Naive B cell (primary cell): ENCODE results near the gene KCNQ1. TPM values are rescaled to one million over a fixed set of nuclear protein-coding genes. Genes with fewer than 3 reads are reported as not detected.

Source experiments
- ATAC-seq, 2 donors: fragments of 150-1000 bp; cut with Tn5 transposase; 2 replicates each; pipeline ENCODE4 v1.10.0; 2021; ENCODE audit warnings: low read depth in 2 of 2, mild to moderate bottlenecking in 2 of 2, moderate library complexity in 2 of 2
- DNase-seq: peaks from one replicate; pipeline ENCODE4 v3.0.0; 2022
- H3K27ac Mint-ChIP-seq, 6 donors: one replicate each; pipeline ENCODE4 v1.8.0; 2020 to 2022; ENCODE audit warnings: mild to moderate bottlenecking in 6 of 6, mixed read lengths in 6 of 6, moderate library complexity in 5 of 6, inconsistent platforms in 2 of 6
- H3K27me3 Mint-ChIP-seq, 3 donors: one replicate each; pipeline ENCODE4 v1.8.0; 2021 to 2022; ENCODE audit warnings: mixed read lengths in 3 of 3, mild to moderate bottlenecking in 1 of 3
- H3K36me3 Mint-ChIP-seq, 2 donors: one replicate each; pipeline ENCODE4 v1.8.0; 2020 to 2022; ENCODE audit warnings: mixed read lengths in 2 of 2, inconsistent platforms in 1 of 2, mild to moderate bottlenecking in 1 of 2
- H3K4me1 Mint-ChIP-seq, 3 donors: one replicate each; pipeline ENCODE4 v1.8.0; 2020 to 2022; ENCODE audit warnings: mixed read lengths in 3 of 3, inconsistent platforms in 1 of 3, mild to moderate bottlenecking in 1 of 3, moderate library complexity in 1 of 3
- H3K4me3 Mint-ChIP-seq, 8 donors: one replicate each; pipeline ENCODE4 v1.8.0; 2020 to 2022; ENCODE audit warnings: mild to moderate bottlenecking in 8 of 8, mixed read lengths in 8 of 8, moderate library complexity in 8 of 8, inconsistent platforms in 2 of 8
- H3K9me3 Mint-ChIP-seq, 7 donors: one replicate each; pipeline ENCODE4 v1.8.0; 2020 to 2022; ENCODE audit warnings: mixed read lengths in 7 of 7, mild to moderate bottlenecking in 5 of 7, inconsistent platforms in 2 of 7, moderate library complexity in 1 of 7
- polyA plus RNA-seq, 6 donors: library from polyadenylated mRNA; unstranded; fragments of 300-500 nt; fragmentation: Illumina TruSeq; gene quantifications; one replicate each; pipeline ENCODE4 v1.2.3, GENCODE V29; 2021; ENCODE audit warnings: low read depth in 6 of 6

KCNQ1 gene
- polyA plus RNA-seq, 6 donors from 2014 or later: 9.3 to 22.6 (median 10.3) TPM

- no peak overlapping the region for H3K4me3 Mint-ChIP-seq
- H3K27me3 Mint-ChIP-seq: no peaks in the 10 kb centered on the region
- peaks cover 0 to 4% (median 0%) of the 10 kb centered on the region in 3 donors for H3K4me1 Mint-ChIP-seq
- ATAC-seq: no peak
- peaks cover 6 to 10% of the 10 kb centered on the region in 2 donors for H3K36me3 Mint-ChIP-seq
- no peak overlapping the region for H3K27ac Mint-ChIP-seq
- no peak for DNase-seq
- H3K9me3 Mint-ChIP-seq: peaks cover 4 to 8% (median 6%) of the 10 kb centered on the region in 7 donors
Measured at GRCh38 chr11:2833716-2834502, 389.1 kb downstream of the KCNQ1 start.

- Mint-ChIP-seq H3K27me3 (no peaks in the 10 kb centered on the region), H3K27ac (no peak overlapping the region), H3K36me3 (peaks cover 0 to 2% of the 10 kb centered on the region in 2 donors), H3K4me3 (no peak overlapping the region), H3K9me3 (peaks cover 0 to 2% (median 0%) of the 10 kb centered on the region in 7 donors), H3K4me1 (peaks cover 0 to 4% (median 0%) of the 10 kb centered on the region in 3 donors)
- ATAC-seq (no peak), DNase-seq (no peak)
Measured at GRCh38 chr11:2834503-2835273, 389.9 kb downstream of the KCNQ1 start.

GRCh38 chr11:2835296-2835695, 390.5 kb downstream of the KCNQ1 start:
- ATAC-seq (no peak), DNase-seq (no peak)
- Mint-ChIP-seq H3K4me3 (no peak overlapping the region), H3K9me3 (peaks cover 0 to 2% (median 0%) of the 10 kb centered on the region in 7 donors), H3K27me3 (no peaks in the 10 kb centered on the region), H3K36me3 (no peaks in the 10 kb centered on the region), H3K4me1 (peaks cover 0 to 4% (median 0%) of the 10 kb centered on the region in 3 donors), H3K27ac (no peak overlapping the region)

GRCh38 chr11:2835751-2836150, 390.9 kb downstream of the KCNQ1 start:
- no peaks in the 10 kb centered on the region for H3K9me3 Mint-ChIP-seq
- DNase-seq: no peak
- peaks cover 0 to 4% (median 0%) of the 10 kb centered on the region in 3 donors for H3K4me1 Mint-ChIP-seq
- no peak overlapping the region for H3K4me3 Mint-ChIP-seq
- peak overlapping the region in 2 of 6 donors; percentile 39 to 83 for H3K27ac Mint-ChIP-seq
- H3K27me3 Mint-ChIP-seq: no peaks in the 10 kb centered on the region
- no peaks in the 10 kb centered on the region for H3K36me3 Mint-ChIP-seq
- ATAC-seq: no peak

GRCh38 chr11:2836315-2837095, 391.7 kb downstream of the KCNQ1 start:
- ATAC-seq: no peak
- peak overlapping the region in 1 of 6 donors; percentile 83 for H3K27ac Mint-ChIP-seq
- H3K4me1 Mint-ChIP-seq: peaks cover 0 to 4% (median 0%) of the 10 kb centered on the region in 3 donors
- no peaks in the 10 kb centered on the region for H3K27me3 Mint-ChIP-seq
- no peaks in the 10 kb centered on the region for H3K9me3 Mint-ChIP-seq
- no peak overlapping the region for H3K4me3 Mint-ChIP-seq
- DNase-seq: no peak
- no peaks in the 10 kb centered on the region for H3K36me3 Mint-ChIP-seq

- no peak overlapping the region for H3K27ac Mint-ChIP-seq
- no peaks in the 10 kb centered on the region for H3K36me3 Mint-ChIP-seq
- no peaks in the 10 kb centered on the region for H3K27me3 Mint-ChIP-seq
- H3K4me3 Mint-ChIP-seq: no peak overlapping the region
- H3K4me1 Mint-ChIP-seq: peaks cover 0 to 4% (median 0%) of the 10 kb centered on the region in 3 donors
- no peak for ATAC-seq
- no peaks in the 10 kb centered on the region for H3K9me3 Mint-ChIP-seq
- no peak for DNase-seq
Measured at GRCh38 chr11:2837096-2837601, 392.3 kb downstream of the KCNQ1 start.

GRCh38 chr11:2837651-2838050, 392.8 kb downstream of the KCNQ1 start:
- H3K36me3 Mint-ChIP-seq: no peaks in the 10 kb centered on the region
- DNase-seq (no peak), ATAC-seq (no peak)
- peak overlapping the region in 1 of 6 donors; percentile 72 for H3K27ac Mint-ChIP-seq
- H3K4me3 Mint-ChIP-seq: no peak overlapping the region
- H3K9me3 Mint-ChIP-seq: no peaks in the 10 kb centered on the region
- peaks cover 0 to 4% (median 0%) of the 10 kb centered on the region in 3 donors for H3K4me1 Mint-ChIP-seq
- no peaks in the 10 kb centered on the region for H3K27me3 Mint-ChIP-seq

- Mint-ChIP-seq H3K36me3 (no peaks in the 10 kb centered on the region), H3K4me3 (peak overlapping the region in 1 of 8 donors; percentile 39), H3K27me3 (no peaks in the 10 kb centered on the region), H3K9me3 (no peaks in the 10 kb centered on the region), H3K27ac (peak overlapping the region in 2 of 6 donors; percentile 72 to 86), H3K4me1 (peaks cover 0 to 4% (median 0%) of the 10 kb centered on the region in 3 donors)
- ATAC-seq (no peak), DNase-seq (no peak)
Measured at GRCh38 chr11:2838091-2838490, 393.3 kb downstream of the KCNQ1 start.

GRCh38 chr11:2838676-2839294, 394.0 kb downstream of the KCNQ1 start:
- no peaks in the 10 kb centered on the region for H3K36me3 Mint-ChIP-seq
- DNase-seq (no peak), ATAC-seq (no peak)
- no peaks in the 10 kb centered on the region for H3K27me3 Mint-ChIP-seq
- H3K9me3 Mint-ChIP-seq: no peaks in the 10 kb centered on the region
- no peak overlapping the region for H3K27ac Mint-ChIP-seq
- no peak overlapping the region for H3K4me3 Mint-ChIP-seq
- peaks cover 0 to 4% (median 0%) of the 10 kb centered on the region in 3 donors for H3K4me1 Mint-ChIP-seq

- Mint-ChIP-seq H3K27ac (no peak overlapping the region), H3K9me3 (no peaks in the 10 kb centered on the region), H3K4me1 (peaks cover 0 to 4% (median 0%) of the 10 kb centered on the region in 3 donors), H3K27me3 (no peaks in the 10 kb centered on the region), H3K36me3 (no peaks in the 10 kb centered on the region), H3K4me3 (no peak overlapping the region)
- DNase-seq (no peak), ATAC-seq (no peak)
Measured at GRCh38 chr11:2839395-2839943, 394.7 kb downstream of the KCNQ1 start.

GRCh38 chr11:2841411-2842190, 396.8 kb downstream of the KCNQ1 start:
- no peak for ATAC-seq
- H3K9me3 Mint-ChIP-seq: no peaks in the 10 kb centered on the region
- H3K36me3 Mint-ChIP-seq: no peaks in the 10 kb centered on the region
- H3K4me3 Mint-ChIP-seq: peak overlapping the region in 1 of 8 donors; percentile 22
- no peak for DNase-seq
- H3K27ac Mint-ChIP-seq: no peak overlapping the region
- H3K4me1 Mint-ChIP-seq: peaks cover 0 to under 1% (median 0%) of the 10 kb centered on the region in 3 donors
- no peaks in the 10 kb centered on the region for H3K27me3 Mint-ChIP-seq

- no peaks in the 10 kb centered on the region for H3K36me3 Mint-ChIP-seq
- H3K9me3 Mint-ChIP-seq: no peaks in the 10 kb centered on the region
- H3K27ac Mint-ChIP-seq: no peak overlapping the region
- H3K27me3 Mint-ChIP-seq: no peaks in the 10 kb centered on the region
- peaks cover 0 to 7% (median 0%) of the 10 kb centered on the region in 3 donors for H3K4me1 Mint-ChIP-seq
- no peak overlapping the region for H3K4me3 Mint-ChIP-seq
- DNase-seq (no peak), ATAC-seq (no peak)
Measured at GRCh38 chr11:2842876-2843275, 398.1 kb downstream of the KCNQ1 start.
